Osteocyte (in vitro differentiated cells): ENCODE results near the gene LCOR. TPM values are rescaled to one million over a fixed set of nuclear protein-coding genes. Genes with fewer than 3 reads are reported as not detected.
"Not testable (repeated sequence)": the region's sequence is repeated elsewhere in the genome, so short reads cannot be mapped to it uniquely, and the experiment has no call there.

ENCODE experiments used
- DNase-seq: peaks from one replicate; pipeline ENCODE4 v3.0.0; 2021; ENCODE audit warnings: mixed read lengths; ENCODE audit not compliant: unreplicated experiment; ENCODE audit errors: extremely low spot score
- H3K27ac Mint-ChIP-seq: one replicate; pipeline ENCODE4 v1.8.0; 2021; ENCODE audit warnings: mild to moderate bottlenecking, mixed read lengths; ENCODE audit not compliant: unreplicated experiment
- H3K27me3 Mint-ChIP-seq: one replicate; pipeline ENCODE4 v1.8.0; 2021; ENCODE audit warnings: mixed read lengths; ENCODE audit not compliant: unreplicated experiment
- H3K36me3 Mint-ChIP-seq: one replicate; pipeline ENCODE4 v1.8.0; 2021; ENCODE audit warnings: mixed read lengths; ENCODE audit not compliant: unreplicated experiment
- H3K4me1 Mint-ChIP-seq: one replicate; pipeline ENCODE4 v1.8.0; 2021; ENCODE audit warnings: mixed read lengths; ENCODE audit not compliant: unreplicated experiment
- H3K4me3 Mint-ChIP-seq: one replicate; pipeline ENCODE4 v1.8.0; 2021; ENCODE audit warnings: mild to moderate bottlenecking, moderate library complexity, mixed read lengths; ENCODE audit not compliant: unreplicated experiment
- H3K9me3 Mint-ChIP-seq: one replicate; pipeline ENCODE4 v1.8.0; 2021; ENCODE audit warnings: mixed read lengths; ENCODE audit not compliant: unreplicated experiment
- total RNA-seq: library from RNA; stranded (reverse); gene quantifications from 2 replicates; pipeline ENCODE4 v1.2.1, GENCODE V29; 2021
- TF ChIP-seq, protein P1 (sequence below): fragments of 200-600 bp; sonication (generic); IDR thresholded peaks from 2 replicates; pipeline ENCODE4 v1.5.0; 2021; ENCODE audit warnings: antibody characterized with exemption, mild to moderate bottlenecking, moderate library complexity

Gene LCOR
- total RNA-seq, 1 donor from 2014 or later = 22.6 TPM

- H3K36me3 Mint-ChIP-seq = peaks cover 13% of the 10 kb centered on the region
Measured at GRCh38 chr10:96935148-96935547, 103.0 kb downstream of the LCOR start.

DNA sequence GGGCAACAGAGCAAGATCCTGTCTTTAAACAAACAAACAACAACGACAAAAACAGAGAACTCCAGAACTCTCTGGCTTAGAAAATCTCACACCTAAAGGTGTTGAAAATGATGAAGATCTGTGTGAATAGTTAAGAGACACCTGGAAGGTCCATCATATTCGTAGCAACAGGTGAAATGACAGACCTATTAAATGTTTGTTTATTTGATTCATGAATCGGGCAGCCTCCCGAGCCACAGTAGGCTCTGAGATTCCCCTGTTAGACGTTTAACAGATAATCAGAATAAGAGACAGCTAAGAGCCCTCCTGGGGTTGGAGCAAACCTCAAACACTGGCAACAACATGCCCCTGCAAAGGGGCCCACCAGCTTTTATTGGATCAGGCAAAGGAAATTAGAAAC is 103.7 kb downstream of the LCOR start:
- TF ChIP-seq, protein P1, sequence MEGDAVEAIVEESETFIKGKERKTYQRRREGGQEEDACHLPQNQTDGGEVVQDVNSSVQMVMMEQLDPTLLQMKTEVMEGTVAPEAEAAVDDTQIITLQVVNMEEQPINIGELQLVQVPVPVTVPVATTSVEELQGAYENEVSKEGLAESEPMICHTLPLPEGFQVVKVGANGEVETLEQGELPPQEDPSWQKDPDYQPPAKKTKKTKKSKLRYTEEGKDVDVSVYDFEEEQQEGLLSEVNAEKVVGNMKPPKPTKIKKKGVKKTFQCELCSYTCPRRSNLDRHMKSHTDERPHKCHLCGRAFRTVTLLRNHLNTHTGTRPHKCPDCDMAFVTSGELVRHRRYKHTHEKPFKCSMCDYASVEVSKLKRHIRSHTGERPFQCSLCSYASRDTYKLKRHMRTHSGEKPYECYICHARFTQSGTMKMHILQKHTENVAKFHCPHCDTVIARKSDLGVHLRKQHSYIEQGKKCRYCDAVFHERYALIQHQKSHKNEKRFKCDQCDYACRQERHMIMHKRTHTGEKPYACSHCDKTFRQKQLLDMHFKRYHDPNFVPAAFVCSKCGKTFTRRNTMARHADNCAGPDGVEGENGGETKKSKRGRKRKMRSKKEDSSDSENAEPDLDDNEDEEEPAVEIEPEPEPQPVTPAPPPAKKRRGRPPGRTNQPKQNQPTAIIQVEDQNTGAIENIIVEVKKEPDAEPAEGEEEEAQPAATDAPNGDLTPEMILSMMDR = no peak
- Mint-ChIP-seq H3K4me3 (no peak overlapping the region), H3K4me1 (no peaks in the 10 kb centered on the region), H3K27me3 (no peaks in the 10 kb centered on the region), H3K27ac (no peak overlapping the region), H3K36me3 (peaks cover 13% of the 10 kb centered on the region), H3K9me3 (no peaks in the 10 kb centered on the region)
- no peak for DNase-seq

More at GRCh38 chr10:96935148-96935547, 103.0 kb downstream of the LCOR start:
- H3K9me3 Mint-ChIP-seq = no peaks in the 10 kb centered on the region
- DNase-seq = no peak
- TF ChIP-seq, protein P1 = no peak
- no peaks in the 10 kb centered on the region for H3K27me3 Mint-ChIP-seq
- H3K4me1 Mint-ChIP-seq = no peaks in the 10 kb centered on the region
- H3K27ac Mint-ChIP-seq = no peak overlapping the region
- H3K4me3 Mint-ChIP-seq = no peak overlapping the region

DNA sequence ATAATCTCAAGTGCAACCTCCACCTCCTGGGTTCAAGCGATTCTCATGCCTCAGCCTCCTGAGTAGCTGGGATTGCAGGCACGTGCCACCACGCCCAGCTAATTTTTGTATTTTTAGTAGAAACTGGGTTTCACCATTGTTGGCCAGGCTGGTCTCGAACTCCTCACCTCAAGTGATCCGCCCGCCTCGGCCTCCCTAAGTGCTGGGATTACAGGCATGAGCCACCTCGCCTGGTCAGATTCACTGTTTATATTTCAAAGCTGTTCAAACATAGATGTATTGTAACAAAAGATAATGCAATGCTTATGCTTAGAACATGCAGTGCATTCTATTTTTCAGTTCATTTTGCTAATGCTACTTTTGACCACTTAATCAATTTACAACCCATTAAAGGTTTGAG is 111.1 kb downstream of the LCOR start:
- not testable (repeated sequence) for H3K36me3 Mint-ChIP-seq, DNase-seq, H3K27ac Mint-ChIP-seq, H3K4me1 Mint-ChIP-seq, H3K27me3 Mint-ChIP-seq, H3K4me3 Mint-ChIP-seq, H3K9me3 Mint-ChIP-seq

DNA sequence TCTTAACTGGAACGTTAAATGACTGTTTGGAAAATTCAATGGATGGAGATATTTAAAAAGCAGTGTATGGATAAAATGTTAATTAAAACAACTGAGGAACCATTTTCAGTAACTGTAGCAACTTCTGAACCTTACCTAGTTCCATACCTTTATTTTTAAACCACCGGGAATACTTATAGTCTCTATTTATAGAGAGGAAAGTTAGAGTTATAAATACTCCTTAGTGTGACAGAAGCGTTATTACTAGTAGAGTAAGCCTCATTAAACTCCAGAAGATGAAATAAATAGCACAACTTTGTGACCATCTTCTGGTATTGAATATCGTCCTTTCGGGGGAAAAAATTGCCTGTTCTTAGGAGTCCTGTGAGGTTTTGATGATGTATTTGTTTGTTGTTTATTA is 114.9 kb downstream of the LCOR start:
- Mint-ChIP-seq H3K9me3 (no peaks in the 10 kb centered on the region), H3K27me3 (no peaks in the 10 kb centered on the region), H3K36me3 (peaks cover 10% of the 10 kb centered on the region), H3K4me1 (no peaks in the 10 kb centered on the region), H3K4me3 (no peak overlapping the region), H3K27ac (no peak overlapping the region)
- TF ChIP-seq, protein P1 = no peak
- no peak for DNase-seq

DNA sequence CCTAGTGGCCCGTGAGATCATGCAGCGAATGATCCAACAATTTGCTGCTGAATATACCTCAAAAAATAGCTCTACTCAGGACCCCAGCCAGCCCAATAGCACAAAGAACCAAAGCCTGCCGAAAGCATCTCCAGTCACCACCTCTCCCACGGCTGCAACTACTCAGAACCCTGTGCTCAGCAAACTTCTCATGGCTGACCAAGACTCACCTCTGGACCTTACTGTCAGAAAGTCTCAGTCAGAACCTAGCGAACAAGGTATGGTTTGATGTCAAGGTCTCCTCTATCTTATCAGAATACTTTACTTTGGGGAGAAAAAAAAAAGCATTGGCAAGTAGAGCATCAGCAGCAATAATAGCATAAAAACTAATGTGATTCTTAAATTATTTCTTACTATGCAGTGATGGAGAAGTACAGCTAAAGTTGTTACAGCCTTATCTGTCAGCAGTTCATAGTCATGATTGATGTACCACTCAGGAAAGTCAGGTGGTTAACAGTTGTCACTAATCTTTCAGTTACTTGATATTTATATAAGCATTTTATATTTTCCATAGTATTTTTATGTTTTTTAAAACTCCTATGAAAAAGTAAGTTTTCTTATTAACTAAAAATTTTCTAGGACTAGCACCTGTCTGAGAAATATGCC is 117.1 kb downstream of the LCOR start:
- TF ChIP-seq, protein P1 = no peak
- H3K4me1 Mint-ChIP-seq = no peaks in the 10 kb centered on the region
- H3K27me3 Mint-ChIP-seq = no peaks in the 10 kb centered on the region
- no peaks in the 10 kb centered on the region for H3K9me3 Mint-ChIP-seq
- no peak overlapping the region for H3K27ac Mint-ChIP-seq
- DNase-seq = no peak
- H3K36me3 Mint-ChIP-seq = peaks cover 23% of the 10 kb centered on the region
- H3K4me3 Mint-ChIP-seq = no peak overlapping the region
